Left kidney (tissue), 8 donors: Measurements from ENCODE around the gene STMP1. TPM values are rescaled to one million over a fixed set of nuclear protein-coding genes. Genes with fewer than 3 reads are reported as not detected.
A peak's percentile ranks its signal among the peaks of the same experiment; 100 is the strongest.
"Not testable (repeated sequence)": the region's sequence is repeated elsewhere in the genome, so short reads cannot be mapped to it uniquely, and the experiment has no call there.

Experiments used
- DNase-seq: peaks from one replicate; pipeline ENCODE4 v3.0.0-alpha.2; 2013
- long read RNA-seq, 8 donors: transcript quantifications; one replicate each; lab custom pipeline, GENCODE V29; 2026
- polyA plus RNA-seq: library from polyadenylated mRNA; unstranded; fragments of 120-200 nt; gene quantifications from one replicate; pipeline ENCODE4 v1.2.1, GENCODE V29; 2013; ENCODE audit not compliant: insufficient read length

STMP1 gene
- polyA plus RNA-seq = 76.5 TPM
- long read RNA-seq, donor 1, transcript STMP1-202 (3 exons, 2,450 nt) = major isoform, 110 of 119 reads
- long read RNA-seq, donor 1, partial matches to known transcripts = 8 of 119 reads
- long read RNA-seq, donor 1, other reads (novel, unspliced or antisense) = 0 of 119 reads
- long read RNA-seq, donor 2, transcript STMP1-202 (3 exons, 2,450 nt) = major isoform, 90 of 102 reads
- long read RNA-seq, donor 2, partial matches to known transcripts = 10 of 102 reads
- long read RNA-seq, donor 2, other reads (novel, unspliced or antisense) = 0 of 102 reads
- long read RNA-seq, donor 3, transcript STMP1-202 (3 exons, 2,450 nt) = major isoform, 80 of 83 reads
- long read RNA-seq, donor 3, partial matches to known transcripts = 0 of 83 reads
- long read RNA-seq, donor 3, other reads (novel, unspliced or antisense) = 0 of 83 reads
- long read RNA-seq, donor 4, transcript STMP1-202 (3 exons, 2,450 nt) = major isoform, 24 of 25 reads
- long read RNA-seq, donor 4, partial matches to known transcripts = 0 of 25 reads
- long read RNA-seq, donor 4, other reads (novel, unspliced or antisense) = 0 of 25 reads
- long read RNA-seq, donor 5, transcript STMP1-202 (3 exons, 2,450 nt) = major isoform, 177 of 197 reads
- long read RNA-seq, donor 5, partial matches to known transcripts = 19 of 197 reads
- long read RNA-seq, donor 5, other reads (novel, unspliced or antisense) = 0 of 197 reads
- long read RNA-seq, donor 6, transcript STMP1-202 (3 exons, 2,450 nt) = major isoform, 149 of 176 reads
- long read RNA-seq, donor 6, partial matches to known transcripts = 26 of 176 reads
- long read RNA-seq, donor 6, other reads (novel, unspliced or antisense) = 0 of 176 reads
- long read RNA-seq, donor 7, transcript STMP1-202 (3 exons, 2,450 nt) = major isoform, 169 of 210 reads
- long read RNA-seq, donor 7, partial matches to known transcripts = 39 of 210 reads
- long read RNA-seq, donor 7, other reads (novel, unspliced or antisense) = 0 of 210 reads
- long read RNA-seq, donor 8, transcript STMP1-202 (3 exons, 2,450 nt) = major isoform, 48 of 53 reads
- long read RNA-seq, donor 8, partial matches to known transcripts = 5 of 53 reads
- long read RNA-seq, donor 8, other reads (novel, unspliced or antisense) = 0 of 53 reads

DNA sequence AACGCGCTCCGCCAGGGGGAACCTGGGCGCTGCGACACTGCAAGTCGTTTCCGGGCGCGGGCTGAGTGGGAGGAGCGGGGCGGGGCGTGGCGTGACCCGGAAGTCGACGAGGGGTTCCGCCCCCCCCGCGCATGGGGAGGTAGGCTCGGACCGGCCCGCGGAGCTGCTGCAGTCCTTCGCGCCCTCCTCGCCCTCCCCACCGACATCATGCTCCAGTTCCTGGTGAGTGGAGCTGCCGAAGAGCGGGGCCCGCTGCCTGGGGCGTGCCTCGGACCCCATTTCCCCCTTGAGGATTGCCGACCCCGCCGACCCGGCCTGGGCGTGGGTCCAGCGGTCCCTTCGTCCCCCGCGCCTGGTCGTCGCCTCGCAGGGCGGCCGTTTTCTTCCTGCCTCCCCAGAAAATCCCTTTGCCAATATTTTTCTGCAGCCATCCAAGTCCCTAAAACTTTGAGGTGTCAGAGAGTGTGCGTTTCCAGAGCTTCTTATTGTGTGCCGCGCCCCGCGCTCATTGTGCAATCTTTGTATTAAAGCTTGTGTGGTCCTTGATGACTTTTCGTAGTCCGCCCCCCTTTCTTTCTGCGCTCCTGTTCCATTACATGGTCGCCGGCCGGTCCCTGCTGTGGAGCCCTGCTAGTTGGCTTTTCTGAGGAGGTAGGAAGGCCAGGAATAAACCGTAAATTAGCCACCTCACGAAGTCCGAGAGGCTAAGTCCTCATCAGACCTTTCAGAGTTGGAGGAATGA is at the start of gene STMP1:
TSS of gene STMP1 (plus strand) at position 142 of the 742 bp plus-strand sequence.
- peak; percentile 93 for DNase-seq

DNA sequence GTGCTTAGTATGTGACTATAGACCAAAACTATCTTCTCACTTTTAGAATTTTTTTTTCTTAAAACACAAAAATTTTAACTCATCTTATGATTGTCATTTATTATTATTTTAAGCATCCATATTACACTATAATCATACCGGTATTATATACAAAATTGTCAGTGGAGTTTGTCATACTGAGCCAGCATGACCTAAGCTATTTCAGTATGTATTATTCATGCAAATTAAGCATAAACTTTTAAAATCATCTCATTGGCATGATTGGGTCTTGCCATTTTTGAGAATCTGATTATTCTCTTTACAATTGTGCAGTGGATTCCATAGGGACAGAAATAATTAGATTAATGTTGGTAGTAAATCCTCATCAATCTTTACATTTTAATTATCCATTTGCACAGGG is 46.2 kb upstream of the STMP1 start:
- no peak for DNase-seq

DNA sequence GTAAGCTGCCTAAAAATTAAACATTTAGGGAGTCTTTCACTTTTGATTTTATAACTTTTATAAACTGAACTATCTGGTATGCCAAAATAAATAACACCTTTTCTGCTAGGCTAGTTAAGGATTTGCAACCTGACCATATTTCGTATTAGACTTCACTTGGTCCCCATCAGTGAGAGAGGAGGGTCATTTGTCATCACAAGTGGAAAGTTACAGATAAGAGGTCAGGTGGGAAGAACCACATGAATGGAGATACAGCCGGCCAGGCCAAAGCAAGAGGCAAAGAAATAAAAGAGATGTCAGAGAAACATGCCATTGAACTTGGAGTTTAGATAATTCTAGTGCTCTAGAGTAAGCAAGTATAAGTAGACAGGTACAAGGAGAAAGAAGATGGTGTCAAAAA is 44.5 kb upstream of the STMP1 start:
- no peak for DNase-seq

- DNase-seq = no peak
Measured at GRCh38 chr7:135618510-135618909, 43.8 kb upstream of the STMP1 start.

DNA sequence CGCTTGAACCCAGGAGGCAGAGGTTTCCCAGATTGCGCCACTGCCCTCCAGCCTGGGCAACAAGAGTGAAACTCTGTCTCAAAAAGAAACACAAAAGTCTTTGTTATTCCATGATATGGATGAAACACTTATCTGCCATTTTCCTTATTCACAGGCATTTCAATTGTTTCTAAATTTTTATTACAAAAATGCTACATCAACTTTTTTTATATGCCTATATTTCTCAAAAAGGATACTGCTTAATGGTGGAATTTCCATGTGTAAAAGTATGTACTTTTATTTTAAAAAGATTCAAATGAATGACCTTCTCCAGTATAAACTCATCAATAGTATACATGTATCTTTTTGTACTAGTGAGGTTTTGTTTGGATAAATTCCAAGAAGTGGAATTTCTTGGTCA is 41.9 kb upstream of the STMP1 start:
- no peak for DNase-seq

- DNase-seq = peak; percentile 82
Measured at GRCh38 chr7:135620980-135621850, 41.1 kb upstream of the STMP1 start.

DNA sequence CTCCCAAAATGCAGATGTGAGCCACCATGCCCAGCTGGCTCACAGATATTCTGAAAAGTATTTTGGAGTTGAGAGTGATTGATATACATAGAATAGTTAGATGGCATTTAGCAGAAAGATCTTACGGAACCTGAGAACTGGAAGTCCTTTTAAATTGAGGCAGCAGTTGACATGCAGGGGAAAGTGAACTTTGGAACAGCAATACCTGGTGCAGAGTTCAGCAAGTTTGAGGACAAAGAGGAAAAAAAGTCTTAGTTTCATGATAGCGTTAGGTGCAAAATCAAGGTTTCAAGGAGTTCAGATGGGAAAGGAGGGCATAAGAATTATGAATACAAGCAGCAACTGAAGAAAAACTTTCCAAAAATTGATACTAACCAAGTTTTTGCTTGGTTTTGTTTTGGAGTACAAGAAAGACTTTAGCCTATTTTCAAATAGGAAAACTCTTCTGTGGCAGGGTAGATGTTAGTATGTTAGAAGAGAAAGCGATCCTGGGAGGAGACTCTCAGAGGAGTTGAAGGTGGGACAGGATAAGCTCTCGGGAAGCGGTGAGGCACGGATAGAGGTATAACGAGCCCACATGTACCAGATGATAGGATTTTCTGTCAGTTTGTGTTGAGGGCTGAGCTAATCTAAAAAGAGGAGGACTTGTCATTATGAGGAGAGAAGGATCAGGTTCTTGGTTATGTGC is 28.0 kb upstream of the STMP1 start:
- no peak for DNase-seq

DNA sequence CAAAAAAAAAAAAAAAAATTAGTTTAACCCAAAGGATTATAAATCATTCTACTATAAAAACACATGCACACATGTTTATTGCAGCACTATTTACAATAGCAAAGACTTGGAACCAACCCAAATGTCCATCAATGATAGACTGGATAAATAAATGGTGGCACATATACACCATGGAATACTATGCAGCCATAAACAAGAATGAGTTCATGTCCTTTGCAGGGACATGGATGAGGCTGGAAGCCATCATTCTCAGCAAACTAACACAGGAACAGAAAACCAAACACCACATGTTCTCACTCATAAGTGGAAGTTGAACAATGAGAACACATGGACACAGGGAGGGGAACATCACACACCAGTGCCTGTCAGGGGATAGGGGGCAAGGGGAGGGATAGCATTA is 22.6 kb upstream of the STMP1 start:
- not testable (repeated sequence) for DNase-seq

DNA sequence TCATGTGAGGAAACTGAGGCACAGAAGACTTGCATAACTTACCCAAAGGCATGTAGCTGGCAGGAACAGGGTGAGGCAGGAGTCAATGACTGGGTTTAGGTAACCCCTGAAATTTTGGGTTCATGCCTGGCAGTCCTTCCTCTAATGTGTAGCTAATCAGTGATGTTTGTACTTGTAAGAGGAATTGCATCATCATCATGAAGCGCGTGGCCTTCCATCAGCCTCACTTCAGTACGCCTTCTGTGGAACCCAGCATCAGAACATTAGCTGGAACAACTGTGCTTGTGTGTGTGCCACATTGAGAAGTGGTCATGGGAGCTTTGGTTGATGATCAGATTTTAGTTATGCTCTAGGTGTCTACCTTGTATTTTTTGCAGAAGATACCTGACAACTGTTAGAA is 18.2 kb upstream of the STMP1 start:
- DNase-seq = no peak

- no peak for DNase-seq
Measured at GRCh38 chr7:135644729-135645128, 17.6 kb upstream of the STMP1 start.

DNA sequence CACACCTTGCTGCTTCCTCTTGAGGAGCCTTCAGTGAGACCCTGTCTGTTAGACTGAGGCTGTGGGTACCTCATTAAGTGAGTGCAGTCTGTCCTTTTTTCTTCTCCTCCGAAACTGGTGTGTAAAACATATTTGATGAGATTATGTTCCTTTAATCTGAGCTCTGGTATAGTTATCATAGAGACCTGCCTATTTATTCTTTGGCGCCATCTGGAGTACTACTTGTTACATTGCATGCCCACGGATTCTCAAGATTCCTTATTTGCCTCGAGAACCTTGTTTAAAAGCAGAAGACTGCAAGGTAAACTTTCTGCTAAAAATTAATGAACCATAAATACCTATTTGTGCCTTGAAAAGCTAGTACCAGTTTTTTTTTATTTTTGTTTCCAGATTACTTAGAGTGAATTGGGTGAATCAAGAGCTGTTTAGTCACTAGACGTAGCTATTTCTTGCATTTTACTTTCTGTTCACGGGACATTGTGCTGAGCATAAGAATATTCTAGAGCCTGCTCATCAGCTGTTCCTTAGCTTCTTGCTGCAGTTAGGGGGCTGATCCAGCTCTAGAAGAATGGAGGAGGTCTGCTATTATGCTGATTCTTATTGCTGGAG is 16.9 kb upstream of the STMP1 start:
- no peak for DNase-seq

DNA sequence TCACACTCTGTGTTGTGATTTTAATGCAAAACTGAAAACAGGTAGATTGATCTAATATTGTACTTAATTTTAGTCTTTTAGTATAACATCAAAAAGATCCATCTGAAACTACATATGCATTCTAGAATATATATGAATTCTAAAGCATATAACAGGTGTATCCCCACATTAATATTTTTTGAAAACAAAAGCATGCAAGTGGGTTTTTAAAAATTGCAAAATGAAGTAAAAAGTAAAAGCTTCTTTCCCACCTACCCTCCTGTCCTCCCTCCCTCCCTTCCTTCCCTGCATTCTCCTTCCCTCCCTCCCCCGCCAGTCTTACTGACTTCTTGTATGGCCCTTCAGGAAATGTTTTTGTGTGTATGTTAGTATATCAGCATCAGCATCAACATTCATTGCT is 14.6 kb upstream of the STMP1 start:
- no peak for DNase-seq

- DNase-seq = no peak
Measured at GRCh38 chr7:135648235-135648634, 14.1 kb upstream of the STMP1 start.

- DNase-seq = no peak
Measured at GRCh38 chr7:135650831-135651573, 11.3 kb upstream of the STMP1 start.

DNA sequence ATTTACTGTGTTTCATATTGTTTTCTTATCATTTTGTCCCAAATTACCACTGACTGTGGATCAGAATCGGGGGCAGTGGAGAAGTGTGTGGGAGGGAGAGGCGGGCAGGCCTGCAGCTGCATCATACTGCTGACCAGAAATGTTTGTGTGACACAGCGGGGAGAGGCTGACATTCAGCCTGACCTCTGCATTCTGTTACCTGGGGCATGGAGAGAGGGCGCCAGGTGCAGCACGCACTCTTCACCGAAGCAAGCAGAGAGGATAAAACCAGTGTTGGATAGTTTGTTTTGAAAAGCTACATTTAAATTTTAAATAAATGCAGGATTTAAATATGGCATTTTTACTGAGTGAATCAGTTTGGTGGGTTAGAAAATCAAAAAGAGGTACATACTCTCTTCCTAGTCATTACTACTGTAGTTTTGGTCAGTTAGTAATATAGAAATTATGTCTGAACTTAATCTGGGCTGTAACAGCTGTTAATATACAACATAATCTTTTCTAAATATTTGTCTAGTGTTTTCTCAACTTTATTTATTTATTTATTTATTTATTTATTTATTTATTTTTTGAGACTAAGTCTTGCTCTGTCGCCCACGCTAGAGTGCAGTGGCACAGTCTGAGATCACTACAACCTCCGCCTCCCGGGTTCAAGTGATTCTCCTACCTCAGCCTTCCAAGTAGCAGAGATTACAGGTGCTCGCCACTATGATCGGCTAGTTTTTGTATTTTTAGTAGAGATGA is 8.8 kb upstream of the STMP1 start:
- no peak for DNase-seq

DNA sequence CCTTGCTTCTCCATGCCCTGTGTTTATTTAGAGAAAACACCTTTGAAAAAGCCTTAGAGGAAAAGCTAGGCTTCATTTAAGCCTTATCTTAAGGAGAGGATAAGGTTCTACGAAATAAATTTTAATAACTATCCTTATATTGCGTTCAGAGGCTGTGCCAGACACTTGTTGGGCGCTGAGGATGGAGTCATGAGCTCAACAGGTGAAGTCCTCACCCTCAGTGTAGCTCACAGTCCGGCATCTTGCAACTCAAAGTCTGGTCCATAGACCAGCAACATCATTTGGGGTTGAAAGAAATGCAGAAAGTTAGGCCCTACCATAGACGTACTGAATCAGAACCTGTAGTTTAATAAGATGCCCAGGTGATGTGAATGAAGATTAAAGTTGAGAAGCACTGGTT is 3.8 kb upstream of the STMP1 start:
- no peak for DNase-seq

GRCh38 chr7:135659159-135659846 is 3.0 kb upstream of the STMP1 start:
- no peak for DNase-seq
